SJSA1 (cell line): ENCODE data around the gene PLA2G15. TPM values are rescaled to one million over a fixed set of nuclear protein-coding genes. Genes with fewer than 3 reads are reported as not detected.

ENCODE experiments used
- DNase-seq, 2 experiments: peaks; one replicate each; pipeline ENCODE4 v3.0.0-alpha.2; 2015 to 2020; ENCODE audit warnings: low spot score in 2 of 2, low read depth in 1 of 2
- H3K27ac ChIP-seq: fragments of 250-450 bp; sonication (Bioruptor Pico); 2 replicates; pipeline ENCODE4 v1.5.1; 2020; ENCODE audit warnings: mild to moderate bottlenecking, moderate library complexity
- H3K27me3 ChIP-seq: fragments of 250-450 bp; sonication (Bioruptor Pico); replicated peaks from 2 replicates; pipeline ENCODE4 v1.5.1; 2020; ENCODE audit warnings: mild to moderate bottlenecking, moderate library complexity
- H3K36me3 ChIP-seq: fragments of 250-450 bp; sonication (Bioruptor Pico); 2 replicates; pipeline ENCODE4 v1.5.1; 2020; ENCODE audit warnings: mild to moderate bottlenecking
- H3K4me1 ChIP-seq: fragments of 250-450 bp; sonication (Bioruptor Pico); replicated peaks from 2 replicates; pipeline ENCODE4 v1.6.1; 2021; ENCODE audit warnings: mild to moderate bottlenecking
- H3K4me3 ChIP-seq: fragments of 250-450 bp; sonication (Bioruptor Pico); 2 replicates; pipeline ENCODE4 v1.5.1; 2020; ENCODE audit warnings: mild to moderate bottlenecking
- H3K9me3 ChIP-seq: fragments of 250-450 bp; sonication (Bioruptor Pico); replicated peaks from 2 replicates; pipeline ENCODE4 v1.5.1; 2020; ENCODE audit warnings: mild to moderate bottlenecking
- total RNA-seq: library from RNA; depleted of rRNA; stranded (reverse); fragments of >200 nt; shearing (Covaris generic); gene quantifications from 2 replicates; pipeline ENCODE4 v1.2.3, GENCODE V29; 2014; rRNA removed

The PLA2G15 gene
- total RNA-seq, 1 experiment from 2014 or later: 20.3 TPM

- no peaks in the 10 kb centered on the region for H3K9me3 ChIP-seq
- no peak overlapping the region for H3K27ac ChIP-seq
- H3K27me3 ChIP-seq: no peaks in the 10 kb centered on the region
- DNase-seq: no peak
- H3K36me3 ChIP-seq: peaks cover 97% of the 10 kb centered on the region
- 0 out of 2 replicates have a peak, but pooled peaks cover 3% of the 10 kb centered on the region for H3K4me1 ChIP-seq
- no peak overlapping the region for H3K4me3 ChIP-seq
Observed at GRCh38 chr16:68296291-68296690, 51.1 kb downstream of the PLA2G15 start.

- Histone ChIP-seq H3K27me3 (no peaks in the 10 kb centered on the region), H3K9me3 (no peaks in the 10 kb centered on the region), H3K36me3 (peaks cover 97% of the 10 kb centered on the region), H3K4me1 (0 out of 2 replicates have a peak, but pooled peaks cover 3% of the 10 kb centered on the region), H3K27ac (no peak overlapping the region), H3K4me3 (no peak overlapping the region)
- DNase-seq: no peak
Observed at GRCh38 chr16:68296693-68297092, 51.5 kb downstream of the PLA2G15 start.

- no peaks in the 10 kb centered on the region for H3K9me3 ChIP-seq
- H3K36me3 ChIP-seq: peaks cover 98% of the 10 kb centered on the region
- no peak overlapping the region for H3K4me3 ChIP-seq
- 0 out of 2 replicates have a peak, but pooled peaks cover 3% of the 10 kb centered on the region for H3K4me1 ChIP-seq
- no peak for DNase-seq
- no peaks in the 10 kb centered on the region for H3K27me3 ChIP-seq
- no peak overlapping the region for H3K27ac ChIP-seq
Observed at GRCh38 chr16:68297908-68298307, 52.7 kb downstream of the PLA2G15 start.

- Histone ChIP-seq H3K27ac (no peak overlapping the region), H3K27me3 (no peaks in the 10 kb centered on the region), H3K4me1 (0 out of 2 replicates have a peak, but pooled peaks cover 3% of the 10 kb centered on the region), H3K9me3 (no peaks in the 10 kb centered on the region), H3K36me3 (peaks cover 98% of the 10 kb centered on the region), H3K4me3 (no peak overlapping the region)
- no peak for DNase-seq
Observed at GRCh38 chr16:68298312-68298711, 53.1 kb downstream of the PLA2G15 start.

GRCh38 chr16:68298907-68299561 is 53.9 kb downstream of the PLA2G15 start:
- Histone ChIP-seq H3K4me1 (0 out of 2 replicates have a peak, but pooled peaks cover 3% of the 10 kb centered on the region), H3K27me3 (no peaks in the 10 kb centered on the region), H3K4me3 (no peak overlapping the region), H3K36me3 (peaks cover 98% of the 10 kb centered on the region), H3K9me3 (no peaks in the 10 kb centered on the region), H3K27ac (no peak overlapping the region)
- no peak for DNase-seq

GRCh38 chr16:68299571-68300453 is 54.6 kb downstream of the PLA2G15 start:
- Histone ChIP-seq H3K27me3 (no peaks in the 10 kb centered on the region), H3K4me3 (no peak overlapping the region), H3K4me1 (0 out of 2 replicates have a peak, but pooled peaks cover 3% of the 10 kb centered on the region), H3K36me3 (peaks cover 98% of the 10 kb centered on the region), H3K27ac (no peak overlapping the region), H3K9me3 (no peaks in the 10 kb centered on the region)
- DNase-seq: no peak

- no peak for DNase-seq
Observed at GRCh38 chr16:68300734-68301459, 55.7 kb downstream of the PLA2G15 start.

GRCh38 chr16:68306633-68307032 is 61.5 kb downstream of the PLA2G15 start:
- Histone ChIP-seq H3K9me3 (no peaks in the 10 kb centered on the region), H3K4me1 (peaks cover 11% of the 10 kb centered on the region), H3K27ac (no peak overlapping the region), H3K27me3 (no peaks in the 10 kb centered on the region), H3K4me3 (no peak overlapping the region), H3K36me3 (peaks cover 89% of the 10 kb centered on the region)
- no peak for DNase-seq

More at GRCh38 chr16:68300734-68301459, 55.7 kb downstream of the PLA2G15 start:
- Histone ChIP-seq H3K36me3 (peaks cover 98% of the 10 kb centered on the region), H3K27me3 (no peaks in the 10 kb centered on the region), H3K4me3 (no peak overlapping the region), H3K27ac (no peak overlapping the region), H3K9me3 (no peaks in the 10 kb centered on the region), H3K4me1 (0 out of 2 replicates have a peak, but pooled peaks cover 3% of the 10 kb centered on the region)

GRCh38 chr16:68309799-68310198 is 64.6 kb downstream of the PLA2G15 start:
- DNase-seq: no peak
- Histone ChIP-seq H3K9me3 (no peaks in the 10 kb centered on the region), H3K27me3 (no peaks in the 10 kb centered on the region), H3K27ac (no peak overlapping the region), H3K36me3 (peaks cover 67% of the 10 kb centered on the region), H3K4me3 (peak overlapping the region; percentile 87), H3K4me1 (peaks cover 13% of the 10 kb centered on the region)

GRCh38 chr16:68310437-68310773 is 65.2 kb downstream of the PLA2G15 start:
- Histone ChIP-seq H3K36me3 (peaks cover 64% of the 10 kb centered on the region), H3K4me1 (peaks cover 13% of the 10 kb centered on the region), H3K27me3 (no peaks in the 10 kb centered on the region), H3K4me3 (peak overlapping the region; percentile 87), H3K27ac (peak overlapping the region; percentile 10), H3K9me3 (no peaks in the 10 kb centered on the region)
- peak in 1 of 2 experiments; percentile 50 for DNase-seq

Other genes starting within 250 kb of the PLA2G15 start
- gene DPEP2, start 245.9 kb upstream of the PLA2G15 start, total RNA-seq: 0.18 TPM in 1 of 2 replicates, not detected in the other
- not detected in 2 replicates for gene DPEP2NB, start 229.5 kb upstream of the PLA2G15 start, total RNA-seq
- gene DDX28, start 222.1 kb upstream of the PLA2G15 start, total RNA-seq: 13.1 and 13.2 TPM in 2 replicates
- 28.3 and 30.4 TPM in 2 replicates for gene DUS2, start 222.1 kb upstream of the PLA2G15 start, total RNA-seq
- gene NFATC3, start 160.0 kb upstream of the PLA2G15 start, total RNA-seq: 19.8 and 33.8 TPM in 2 replicates
- 0.24 TPM in 1 of 2 replicates, not detected in the other for gene ESRP2, start 9.2 kb upstream of the PLA2G15 start, total RNA-seq
- 13.2 and 27.4 TPM in 2 replicates for gene SLC7A6, start 19.2 kb downstream of the PLA2G15 start, total RNA-seq
- 15.6 and 19.1 TPM in 2 replicates for gene SLC7A6OS, start 65.6 kb downstream of the PLA2G15 start, total RNA-seq
- 58.8 and 58.9 TPM in 2 replicates for gene PRMT7, start 65.6 kb downstream of the PLA2G15 start, total RNA-seq
- gene SMPD3, start 203.1 kb downstream of the PLA2G15 start, total RNA-seq: 1.3 TPM in 1 of 2 replicates, not detected in the other